ENCODE measurements around the gene MPHOSPH9.

The MPHOSPH9 gene

DNA sequence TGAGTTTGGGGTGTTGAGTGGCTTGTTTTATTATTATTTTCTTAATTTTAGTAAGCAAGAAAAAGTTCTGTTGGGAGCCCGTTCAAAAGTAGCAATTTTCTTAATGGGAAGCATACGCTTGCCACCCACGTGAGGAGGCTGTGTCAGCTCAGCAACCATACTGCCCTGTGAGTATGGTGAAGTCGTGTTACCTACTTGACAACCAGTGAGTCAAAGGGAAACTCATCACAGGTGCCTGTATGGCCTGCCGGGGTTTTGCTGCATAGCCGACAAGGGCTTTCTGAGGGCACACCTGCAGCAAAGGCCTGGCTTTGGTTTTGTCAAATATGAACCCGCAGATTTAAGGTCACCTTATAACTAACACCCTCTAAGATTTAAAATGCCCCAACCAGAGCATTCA is 113.1 kb downstream of the MPHOSPH9 start:
- TF ChIP-seq ZFX (IDR thresholded peaks at IDR 0.05; ENCODE audit: borderline replicate concordance), result no peak
- no peak overlapping the region for H3K27ac ChIP-seq

DNA sequence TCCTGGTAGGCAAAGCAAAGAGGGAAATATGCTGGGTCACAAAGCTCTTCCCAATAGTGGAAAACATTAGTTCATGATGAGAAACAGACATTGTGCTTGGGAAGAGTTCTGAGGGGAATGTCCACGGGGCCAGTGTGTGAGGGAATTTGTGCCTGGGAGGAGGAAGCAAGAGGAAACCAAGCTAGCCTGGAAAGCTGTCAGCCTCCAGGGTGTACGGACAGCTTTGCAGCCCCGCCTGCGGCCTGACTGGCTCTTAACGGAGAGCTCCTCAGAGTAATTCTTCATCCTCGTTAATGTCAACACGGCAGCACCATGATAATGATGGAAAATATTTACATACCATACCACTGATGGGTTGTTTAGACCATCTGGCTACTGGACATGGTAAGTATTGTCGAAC is 114.4 kb downstream of the MPHOSPH9 start:
- TF ChIP-seq, protein P1, sequence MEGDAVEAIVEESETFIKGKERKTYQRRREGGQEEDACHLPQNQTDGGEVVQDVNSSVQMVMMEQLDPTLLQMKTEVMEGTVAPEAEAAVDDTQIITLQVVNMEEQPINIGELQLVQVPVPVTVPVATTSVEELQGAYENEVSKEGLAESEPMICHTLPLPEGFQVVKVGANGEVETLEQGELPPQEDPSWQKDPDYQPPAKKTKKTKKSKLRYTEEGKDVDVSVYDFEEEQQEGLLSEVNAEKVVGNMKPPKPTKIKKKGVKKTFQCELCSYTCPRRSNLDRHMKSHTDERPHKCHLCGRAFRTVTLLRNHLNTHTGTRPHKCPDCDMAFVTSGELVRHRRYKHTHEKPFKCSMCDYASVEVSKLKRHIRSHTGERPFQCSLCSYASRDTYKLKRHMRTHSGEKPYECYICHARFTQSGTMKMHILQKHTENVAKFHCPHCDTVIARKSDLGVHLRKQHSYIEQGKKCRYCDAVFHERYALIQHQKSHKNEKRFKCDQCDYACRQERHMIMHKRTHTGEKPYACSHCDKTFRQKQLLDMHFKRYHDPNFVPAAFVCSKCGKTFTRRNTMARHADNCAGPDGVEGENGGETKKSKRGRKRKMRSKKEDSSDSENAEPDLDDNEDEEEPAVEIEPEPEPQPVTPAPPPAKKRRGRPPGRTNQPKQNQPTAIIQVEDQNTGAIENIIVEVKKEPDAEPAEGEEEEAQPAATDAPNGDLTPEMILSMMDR (IDR thresholded peaks at IDR 0.05), result no peak
- no peak for TF ChIP-seq ZFX (IDR thresholded peaks at IDR 0.05; ENCODE audit: borderline replicate concordance)
- H3K27ac ChIP-seq, result no peak overlapping the region

DNA sequence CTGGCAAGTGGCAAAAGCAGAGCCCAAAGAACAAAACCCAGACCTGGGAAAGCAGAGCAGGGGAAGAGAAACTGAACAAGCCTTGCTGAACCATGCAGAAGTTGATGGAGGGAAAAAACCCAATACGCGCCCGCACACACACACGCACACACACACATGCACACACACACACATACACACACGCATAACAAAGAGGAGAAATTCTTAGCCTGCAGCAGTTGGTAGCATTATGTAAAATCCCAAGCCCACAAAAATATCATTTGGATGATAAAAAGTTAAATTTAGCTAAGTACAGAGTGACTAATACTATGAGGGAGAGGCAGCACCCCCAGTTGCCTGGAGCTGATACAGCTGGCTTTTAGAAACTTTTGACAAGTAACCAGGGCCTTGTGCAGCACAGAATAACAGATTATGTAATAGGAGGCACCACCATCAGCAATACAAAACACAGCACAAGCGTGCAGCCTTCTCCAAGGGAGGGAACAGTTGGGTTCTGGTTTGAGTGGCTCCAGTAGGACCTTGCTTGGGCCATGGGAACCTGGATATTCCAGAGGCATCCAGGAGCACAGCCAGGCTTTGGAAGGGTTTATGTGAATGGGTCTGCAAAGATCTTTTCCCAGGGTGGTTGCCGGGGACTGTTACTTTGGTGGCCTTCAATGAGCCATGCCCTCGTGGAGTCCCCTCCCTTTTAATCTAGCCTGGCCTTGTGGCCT is 117.4 kb downstream of the MPHOSPH9 start:
- no peak for TF ChIP-seq ZFX (IDR thresholded peaks at IDR 0.05; ENCODE audit: borderline replicate concordance)
- TF ChIP-seq, protein P1 (IDR thresholded peaks at IDR 0.05), result no peak
- no peak overlapping the region for H3K27ac ChIP-seq

DNA sequence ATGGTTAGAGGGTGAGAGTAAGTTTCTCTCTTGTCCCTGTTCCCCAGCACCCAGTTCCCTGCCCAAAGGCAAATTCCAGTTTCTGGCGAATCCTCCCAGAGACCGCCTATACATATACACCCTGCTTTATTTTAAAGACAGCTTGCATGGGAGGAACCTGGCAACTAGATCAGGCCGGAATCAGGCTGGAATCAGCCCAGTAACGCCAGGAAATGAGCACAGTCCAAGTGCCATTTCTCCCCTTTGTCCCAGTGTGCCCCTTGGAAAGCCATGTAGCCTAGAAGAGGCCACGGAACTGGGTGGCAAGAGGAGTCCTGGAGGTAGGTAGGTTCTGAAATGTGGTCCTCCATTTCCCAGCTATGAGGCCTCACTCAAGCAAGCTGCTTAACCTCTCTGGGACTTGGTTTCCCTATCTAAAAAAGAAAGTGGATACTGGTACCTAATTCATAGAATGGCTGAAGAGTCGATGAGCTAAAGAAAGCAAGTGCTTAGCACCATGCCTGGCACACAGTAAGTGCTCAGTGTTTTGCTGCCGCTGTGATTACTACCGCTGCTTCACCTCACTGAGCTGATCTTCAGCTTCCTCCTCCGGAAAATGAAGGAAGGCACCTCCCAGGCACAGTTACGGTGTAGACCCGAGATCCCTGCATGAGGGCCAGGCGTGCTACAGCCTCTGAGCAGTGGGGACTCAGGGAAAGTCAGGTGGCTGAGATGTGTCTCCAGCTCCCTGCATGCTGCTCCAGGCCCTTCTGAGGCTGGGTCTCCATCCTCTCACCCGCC is 118.4 kb downstream of the MPHOSPH9 start:
- no peak for TF ChIP-seq ZFX (IDR thresholded peaks at IDR 0.05; ENCODE audit: borderline replicate concordance)
- TF ChIP-seq, protein P1 (IDR thresholded peaks at IDR 0.05), result no peak
- H3K27ac ChIP-seq, result no peak overlapping the region

DNA sequence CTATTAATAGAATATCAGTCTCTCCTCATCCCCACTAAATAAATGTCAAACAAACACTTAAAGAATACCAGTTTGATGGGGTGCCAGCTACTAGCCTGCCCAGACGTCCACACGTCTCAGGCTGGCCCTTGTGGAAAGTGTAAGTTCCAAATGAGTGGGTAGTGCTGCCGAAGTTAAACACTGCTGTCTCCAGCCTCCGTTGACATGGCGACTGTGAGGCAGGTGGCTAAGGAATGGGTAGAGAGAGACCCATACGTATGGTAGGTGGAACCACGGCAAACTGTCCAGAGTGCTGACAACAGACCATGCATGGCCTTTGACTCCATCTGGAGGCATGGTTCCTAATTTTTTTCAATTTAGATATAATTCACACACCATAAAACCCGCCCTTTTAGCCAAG is 119.9 kb downstream of the MPHOSPH9 start:
- no peak overlapping the region for H3K27ac ChIP-seq

DNA sequence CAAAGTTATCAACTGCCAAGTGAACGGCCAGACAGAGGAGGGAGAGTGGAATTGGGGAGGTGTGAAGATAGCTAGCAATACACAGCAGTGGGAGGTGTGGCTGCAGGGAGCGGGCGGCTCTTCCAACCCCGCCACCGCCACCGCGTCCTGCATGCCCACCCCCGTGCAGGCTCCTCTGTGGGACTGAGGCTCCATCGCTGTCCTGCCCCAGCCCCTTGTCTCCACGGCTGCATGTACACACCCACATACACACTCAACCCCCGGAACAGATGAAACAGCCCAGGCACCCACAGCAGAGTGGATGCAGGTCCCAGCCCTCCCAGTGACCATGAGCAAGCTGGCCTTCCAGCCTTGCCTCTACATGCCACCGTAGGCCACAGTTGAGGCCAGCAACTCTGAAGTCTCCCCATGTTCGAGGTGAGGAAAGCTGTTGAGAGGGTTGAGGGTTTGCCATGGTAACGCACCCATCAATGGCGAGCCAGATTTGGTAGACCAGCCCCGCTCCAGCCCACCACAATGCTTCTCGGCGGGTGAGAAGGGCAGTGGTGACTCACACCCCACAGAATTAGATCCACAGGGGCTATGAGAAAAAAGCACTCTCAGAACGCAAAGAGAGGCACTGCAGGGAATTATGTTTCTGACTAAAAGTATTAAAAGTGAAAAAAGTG is 121.3 kb downstream of the MPHOSPH9 start:
- TF ChIP-seq, protein P1 (IDR thresholded peaks at IDR 0.05), result no peak
- no peak for TF ChIP-seq ZFX (IDR thresholded peaks at IDR 0.05; ENCODE audit: borderline replicate concordance)
- H3K27ac ChIP-seq, result no peak overlapping the region

More for the DNA sequence above, 119.9 kb downstream of the MPHOSPH9 start:
- TF ChIP-seq, protein P1 (IDR thresholded peaks at IDR 0.05), result no peak
- TF ChIP-seq ZFX (IDR thresholded peaks at IDR 0.05; ENCODE audit: borderline replicate concordance), result no peak

DNA sequence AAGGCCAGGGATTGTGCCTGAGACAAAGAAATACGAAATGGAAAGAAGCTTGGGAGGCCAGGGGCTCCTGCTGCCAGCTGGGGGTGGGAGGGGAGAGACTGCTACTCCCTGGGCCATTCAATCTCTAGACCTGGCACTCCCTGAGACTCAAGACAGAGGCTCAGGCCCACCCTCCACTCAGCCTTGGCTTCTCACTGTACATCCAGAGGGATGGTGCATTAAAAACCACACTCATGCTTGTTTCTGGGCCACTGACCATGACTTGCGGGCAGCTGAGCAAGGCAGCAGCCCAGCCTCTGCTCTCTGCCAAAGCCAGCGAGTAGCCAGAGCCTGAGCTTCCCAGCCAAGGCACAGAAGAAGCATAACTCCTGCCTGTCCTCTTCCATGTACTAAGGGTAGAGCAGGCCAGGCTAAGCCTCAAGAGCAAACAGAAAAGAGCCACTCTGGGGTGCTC is 123.6 kb downstream of the MPHOSPH9 start:
- no peak overlapping the region for H3K27ac ChIP-seq
- TF ChIP-seq, protein P1 (IDR thresholded peaks at IDR 0.05), result no peak
- TF ChIP-seq ZFX (IDR thresholded peaks at IDR 0.05; ENCODE audit: borderline replicate concordance), result no peak

Measured in 22Rv1 (cell line).